Right lobe of liver (tissue), 4 donors: ENCODE data around the gene AGR2.

ENCODE experiments used
- POLR2A ChIP-seq: fragments of 450-650 bp; IDR thresholded peaks from one replicate; pipeline ENCODE4 v1.6.1; 2017; ENCODE audit warnings: antibody characterized with exemption, mild to moderate bottlenecking
- TF ChIP-seq, protein P1 (sequence below), 4 donors: fragments of 200-600 bp in 3 of 4; fragments of 450-650 bp in 1 of 4; IDR thresholded peaks; one replicate each; pipeline versions ENCODE4 v1.5.1 to v1.8.0; 2016 to 2022; ENCODE audit warnings: antibody characterized with exemption in 4 of 4, mild to moderate bottlenecking in 2 of 4
- donor health status: DM: no; HTN: no; CAD: no.
- donor health status: DM: no; HTN: no; CAD: no.
- donor health status: DM: no; HTN: yes; CAD: no.

- TF ChIP-seq, protein P1, sequence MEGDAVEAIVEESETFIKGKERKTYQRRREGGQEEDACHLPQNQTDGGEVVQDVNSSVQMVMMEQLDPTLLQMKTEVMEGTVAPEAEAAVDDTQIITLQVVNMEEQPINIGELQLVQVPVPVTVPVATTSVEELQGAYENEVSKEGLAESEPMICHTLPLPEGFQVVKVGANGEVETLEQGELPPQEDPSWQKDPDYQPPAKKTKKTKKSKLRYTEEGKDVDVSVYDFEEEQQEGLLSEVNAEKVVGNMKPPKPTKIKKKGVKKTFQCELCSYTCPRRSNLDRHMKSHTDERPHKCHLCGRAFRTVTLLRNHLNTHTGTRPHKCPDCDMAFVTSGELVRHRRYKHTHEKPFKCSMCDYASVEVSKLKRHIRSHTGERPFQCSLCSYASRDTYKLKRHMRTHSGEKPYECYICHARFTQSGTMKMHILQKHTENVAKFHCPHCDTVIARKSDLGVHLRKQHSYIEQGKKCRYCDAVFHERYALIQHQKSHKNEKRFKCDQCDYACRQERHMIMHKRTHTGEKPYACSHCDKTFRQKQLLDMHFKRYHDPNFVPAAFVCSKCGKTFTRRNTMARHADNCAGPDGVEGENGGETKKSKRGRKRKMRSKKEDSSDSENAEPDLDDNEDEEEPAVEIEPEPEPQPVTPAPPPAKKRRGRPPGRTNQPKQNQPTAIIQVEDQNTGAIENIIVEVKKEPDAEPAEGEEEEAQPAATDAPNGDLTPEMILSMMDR (IDR thresholded peaks at IDR 0.05), result no peak
- TF ChIP-seq POLR2A, result no peak
Observed at GRCh38 chr7:16785321-16785720, 19.5 kb downstream of the AGR2 start.
